MV-4-11 (cell line): ENCODE measurements around the gene DAP.

Experiments
- DNase-seq: peaks from one replicate; lab custom pipeline; 2025; lab: John Stamatoyannopoulos, UW

Gene DAP

DNA sequence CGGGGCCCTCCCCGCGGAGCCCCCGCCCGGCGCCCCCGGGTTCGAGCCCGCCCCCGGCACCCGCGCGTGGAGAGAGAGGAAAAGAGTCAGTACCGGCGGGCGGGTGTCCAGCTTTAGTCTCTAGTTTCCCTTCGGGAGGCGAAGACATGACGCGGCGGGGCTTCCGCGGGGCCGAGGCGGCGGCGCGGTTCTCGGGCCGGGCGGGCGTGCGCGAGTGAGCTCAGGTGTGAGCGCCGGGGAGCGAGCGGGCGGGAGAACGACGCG lies 181 bp downstream of the DAP start:
- DNase-seq, result no peak

DNA sequence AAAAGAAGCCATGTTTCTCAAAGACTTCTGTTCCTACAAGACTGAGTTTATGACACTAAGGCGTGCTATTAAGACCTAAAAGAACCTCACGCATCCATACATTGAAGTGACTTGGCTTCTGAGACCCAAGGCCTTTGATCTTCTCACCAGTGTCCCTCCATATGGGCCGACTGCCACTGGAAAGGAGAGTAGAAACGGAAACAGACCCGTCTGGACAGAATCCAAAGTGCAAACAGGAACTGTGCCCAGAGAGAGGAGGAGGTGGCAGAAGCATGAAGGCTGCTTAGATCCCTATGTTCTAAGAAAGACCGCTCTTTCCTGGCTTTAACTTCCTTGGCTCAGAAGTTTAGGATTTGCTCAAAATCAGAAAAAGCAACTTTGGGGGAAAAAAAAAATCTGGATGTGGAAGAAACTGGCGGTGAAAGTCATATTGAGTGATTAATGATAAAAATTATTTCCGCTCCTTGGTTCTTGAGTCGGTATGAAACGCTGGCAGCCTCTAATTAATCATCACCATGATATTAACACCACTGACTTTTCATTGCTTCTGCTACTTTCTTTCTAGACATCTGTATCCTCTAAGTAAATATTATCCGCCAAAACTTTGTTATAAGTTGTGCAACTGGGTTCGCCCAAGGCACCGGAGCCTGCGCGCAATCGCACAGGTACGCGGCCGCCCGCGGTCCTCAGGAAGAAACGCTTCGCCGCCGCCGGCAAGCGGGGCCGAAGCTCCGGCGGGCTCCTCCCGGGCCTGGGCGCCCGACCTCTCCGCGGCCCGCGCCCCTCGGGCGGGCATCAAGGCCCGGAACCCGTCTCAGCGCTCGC lies 726 bp downstream of the DAP start:
- peak; percentile 70 for DNase-seq

- no peak for DNase-seq
Observed at GRCh38 chr5:10759111-10759510, 1.9 kb downstream of the DAP start.

GRCh38 chr5:10757922-10758555 lies 3.0 kb downstream of the DAP start:
- DNase-seq, result no peak

- DNase-seq, result no peak
Observed at GRCh38 chr5:10757043-10757442, 4.0 kb downstream of the DAP start.

DNA sequence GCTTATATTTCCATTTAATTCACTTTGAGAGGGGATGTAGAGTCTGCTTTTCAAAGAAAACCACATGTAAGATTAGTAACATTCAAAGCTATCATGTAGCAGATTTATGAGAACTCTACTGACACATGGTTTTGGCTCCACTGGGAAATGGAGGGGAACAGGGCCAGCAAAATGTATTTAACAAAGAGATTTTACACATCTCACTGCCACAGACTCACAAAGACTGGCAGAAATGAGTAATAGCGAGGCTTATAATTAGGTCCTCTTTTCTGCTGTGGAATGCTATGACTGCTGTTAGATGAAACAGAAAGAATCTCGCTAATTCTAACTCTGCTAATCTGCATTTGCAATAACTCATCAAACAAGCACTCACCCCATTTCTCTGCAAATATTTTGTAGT lies 4.5 kb downstream of the DAP start:
- peak; percentile 23 for DNase-seq

GRCh38 chr5:10753178-10753577 lies 7.9 kb downstream of the DAP start:
- no peak for DNase-seq

DNA sequence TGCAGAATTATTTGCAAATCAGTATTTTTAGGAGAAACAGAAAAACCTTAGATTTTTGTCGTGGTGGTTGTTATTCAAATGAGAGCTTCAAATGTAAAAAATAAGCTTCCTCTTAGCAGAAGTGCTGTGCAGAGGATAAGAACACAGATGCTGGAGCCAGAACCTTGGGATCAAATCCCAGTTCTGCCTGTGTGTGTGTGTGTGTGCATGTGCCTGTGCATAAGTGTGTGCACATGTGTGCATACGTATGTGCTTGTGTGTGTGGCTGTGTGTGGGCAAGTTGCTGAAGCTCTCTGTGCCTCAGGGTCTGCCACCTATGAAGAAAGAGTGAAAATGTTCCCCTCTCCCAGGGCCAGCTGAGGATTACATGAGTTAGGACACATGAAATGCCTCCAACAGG lies 8.6 kb downstream of the DAP start:
- no peak for DNase-seq

DNA sequence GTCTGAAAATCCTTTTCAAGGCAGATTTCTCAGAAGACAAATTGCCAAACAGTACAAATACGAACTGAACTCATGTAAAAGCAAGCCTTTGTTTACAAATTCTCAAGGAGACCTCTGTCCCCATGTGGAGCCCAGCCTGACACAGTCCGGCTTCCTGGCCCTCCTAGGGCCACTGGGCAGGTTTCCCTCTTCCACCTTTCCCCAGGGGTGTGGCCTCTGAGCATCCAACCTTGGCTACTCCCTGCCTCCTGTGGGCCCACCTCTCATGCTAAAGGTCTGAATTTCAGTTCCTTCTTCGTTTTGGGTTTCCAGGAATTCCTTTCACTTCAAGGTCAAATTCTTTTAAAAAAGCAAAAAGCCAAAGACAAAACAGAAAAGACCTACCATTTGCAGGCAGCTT lies 10.1 kb downstream of the DAP start:
- DNase-seq, result no peak

GRCh38 chr5:10747678-10748622 lies 13.1 kb downstream of the DAP start:
- DNase-seq, result no peak

- peak; percentile 87 for DNase-seq
Observed at GRCh38 chr5:10746711-10747110, 14.3 kb downstream of the DAP start.

DNA sequence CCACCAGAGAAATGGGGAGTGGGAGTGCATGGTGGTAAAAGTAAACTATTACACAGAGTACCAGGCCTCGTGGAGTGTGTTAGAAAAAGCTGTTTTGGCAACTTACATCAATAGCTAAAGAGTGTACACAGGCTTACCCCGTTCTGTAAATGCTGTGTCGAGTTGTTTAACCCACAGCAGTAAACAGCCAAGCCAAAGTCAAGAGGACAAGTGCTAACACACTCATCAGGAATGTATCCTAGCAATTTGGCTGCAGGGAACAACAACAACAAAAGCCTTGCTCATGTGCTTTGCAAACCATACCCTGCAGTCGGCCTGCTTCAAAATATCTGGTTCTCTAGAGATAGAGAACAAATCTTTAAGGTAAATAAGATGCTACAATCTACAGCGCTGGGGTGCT lies 15.9 kb downstream of the DAP start:
- no peak for DNase-seq

- no peak for DNase-seq
Observed at GRCh38 chr5:10744681-10745080, 16.4 kb downstream of the DAP start.

DNA sequence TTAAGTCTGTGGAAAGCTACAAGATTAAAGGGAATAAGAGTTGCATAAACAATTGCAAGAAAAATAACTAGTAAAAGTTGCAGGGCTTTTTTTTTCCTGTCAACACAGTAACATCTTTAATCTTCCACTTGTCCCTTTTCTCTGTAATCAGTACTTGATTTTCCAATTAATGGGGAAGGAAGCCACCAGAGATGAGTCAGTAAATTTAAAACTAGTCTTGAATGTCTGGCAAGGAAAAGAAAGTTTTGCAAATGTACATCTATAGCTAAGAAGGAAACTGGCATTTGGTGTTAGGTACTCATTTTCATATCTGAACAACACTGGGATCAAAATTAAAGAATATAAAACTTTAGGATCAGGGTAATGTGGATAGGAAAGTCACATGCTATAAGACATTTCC lies 17.1 kb downstream of the DAP start:
- DNase-seq, result no peak

GRCh38 chr5:10743526-10743925 lies 17.5 kb downstream of the DAP start:
- no peak for DNase-seq

- no peak for DNase-seq
Observed at GRCh38 chr5:10741661-10742060, 19.4 kb downstream of the DAP start.

DNA sequence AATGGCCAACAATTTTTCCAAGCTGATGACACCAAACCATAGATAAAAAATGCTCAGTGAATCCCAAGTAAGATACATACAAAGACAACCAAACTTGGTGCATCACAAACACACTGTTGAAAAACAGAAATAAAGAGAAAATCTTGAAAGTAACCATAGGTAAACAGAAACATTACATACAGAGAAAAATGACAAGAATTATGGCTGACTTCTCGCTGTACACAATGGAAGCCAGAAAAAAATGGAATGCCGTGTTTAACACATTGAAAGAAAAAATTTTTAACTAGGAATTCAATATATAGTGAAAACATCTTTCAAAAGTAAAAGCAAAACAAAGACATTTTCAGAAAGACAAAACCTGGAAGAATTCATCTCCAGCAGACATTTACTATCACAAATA lies 20.6 kb downstream of the DAP start:
- DNase-seq, result no peak

DNA sequence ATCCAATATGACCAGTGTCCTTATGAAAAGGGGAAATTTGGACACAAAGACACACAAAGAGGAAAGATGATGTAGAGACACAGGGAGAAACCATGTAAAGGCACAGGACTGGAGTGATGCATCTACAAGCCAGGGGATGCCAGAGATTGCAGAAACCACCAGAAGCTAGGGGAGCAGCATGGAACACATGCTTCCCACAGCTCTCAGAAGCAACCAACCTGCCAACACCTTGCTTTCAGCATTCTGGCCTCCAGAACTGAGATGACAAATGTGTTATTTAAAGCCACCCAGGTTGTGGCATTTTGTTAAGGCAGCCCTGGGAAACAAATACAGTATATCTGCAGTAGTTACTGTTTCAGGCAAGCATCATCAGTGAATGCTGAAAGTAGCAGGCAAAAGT lies 23.2 kb downstream of the DAP start:
- DNase-seq, result no peak

GRCh38 chr5:10736808-10737207 lies 24.2 kb downstream of the DAP start:
- DNase-seq, result no peak

GRCh38 chr5:10736354-10736753 lies 24.7 kb downstream of the DAP start:
- no peak for DNase-seq

- DNase-seq, result peak; percentile 58
Observed at GRCh38 chr5:10735569-10736276, 25.3 kb downstream of the DAP start.

DNA sequence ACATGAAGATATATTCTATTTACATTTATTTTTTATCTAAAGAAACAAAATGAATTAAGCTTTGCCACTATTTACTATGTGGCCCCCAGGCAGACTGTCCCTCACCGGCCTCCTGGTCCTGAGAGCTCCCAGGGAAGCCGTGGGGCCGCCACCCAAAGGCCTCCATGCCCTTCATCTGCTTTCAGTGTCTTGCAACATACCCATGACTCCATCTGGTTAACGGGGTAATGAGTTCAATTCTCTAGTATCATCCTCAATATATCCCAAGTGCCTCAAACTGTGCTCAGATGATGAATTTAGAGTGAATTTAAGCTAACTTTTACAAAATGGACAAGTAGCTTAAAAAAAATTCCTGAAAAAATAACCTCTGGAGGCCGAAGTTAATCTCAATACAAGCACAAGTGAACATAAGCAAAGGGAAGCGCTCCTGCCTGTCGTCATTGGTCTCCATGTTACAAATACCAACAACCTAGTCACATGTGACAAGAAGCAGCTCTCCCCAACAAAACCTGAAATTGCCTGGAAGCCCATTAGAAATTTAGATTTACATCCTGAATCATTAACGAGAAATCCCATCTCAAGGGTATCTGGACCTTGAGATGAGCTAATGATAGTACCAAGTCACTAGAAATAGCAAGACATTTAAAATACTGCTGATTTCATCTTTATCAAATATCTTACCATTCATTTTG lies 26.1 kb downstream of the DAP start:
- peak; percentile 5 for DNase-seq
